H1 (cell line): ENCODE data around the gene CXCR5.

Experiments used
- ATF3 ChIP-seq: IDR thresholded peaks from 2 replicates; pipeline ENCODE4 v1.6.1; 2011; ENCODE audit warnings: low read depth, mild to moderate bottlenecking, low read length; ENCODE audit not compliant: insufficient read depth
- CTCF ChIP-seq, 3 experiments: IDR thresholded peaks; 1 replicate in 2 of 3; 2 replicates in 1 of 3; pipeline versions ENCODE4 v1.5.1 to v1.6.1; 2011; ENCODE audit warnings: low read length in 3 of 3, mild to moderate bottlenecking in 3 of 3, inconsistent platforms in 2 of 3, low read depth in 1 of 3, moderate library complexity in 1 of 3; ENCODE audit not compliant: insufficient read depth in 1 of 3; ENCODE audit errors: control extremely low read depth in 1 of 3
- EZH2 ChIP-seq: fragments of 200-600 bp; sonication (generic); IDR thresholded peaks from 2 replicates; pipeline ENCODE4 v1.7.1; 2012; ENCODE audit warnings: low read depth, mild to moderate bottlenecking, moderate library complexity, low read length, inconsistent platforms; ENCODE audit not compliant: severe bottlenecking
- HDAC2 ChIP-seq, 2 experiments: fragments of 300-600 bp in 1 of 2; sonication (generic) in 1 of 2; IDR thresholded peaks; 2 replicates each; pipeline ENCODE4 v1.6.1; 2011 to 2012; ENCODE audit warnings: low read depth in 2 of 2, low read length in 2 of 2, mild to moderate bottlenecking in 2 of 2, moderate library complexity in 2 of 2, borderline replicate concordance in 1 of 2, inconsistent platforms in 1 of 2
- MAX ChIP-seq: IDR thresholded peaks from 2 replicates; pipeline ENCODE4 v1.6.1; 2012; ENCODE audit warnings: inconsistent platforms
- PHF8 ChIP-seq: fragments of 200-600 bp; sonication (generic); conservative IDR thresholded peaks from 2 replicates; pipeline ENCODE4 v1.7.1; 2012; ENCODE audit warnings: low read depth, mild to moderate bottlenecking, inconsistent platforms, low read length, moderate library complexity
- POLR2AphosphoS5 ChIP-seq: IDR thresholded peaks from 2 replicates; pipeline ENCODE4 v1.6.1; 2011; ENCODE audit warnings: low read depth, low read length
- RAD21 ChIP-seq, 2 experiments: IDR thresholded peaks in 1 of 2; conservative IDR thresholded peaks in 1 of 2; 2 replicates each; pipeline ENCODE4 v1.6.1; 2011; ENCODE audit warnings: low read depth in 2 of 2, low read length in 2 of 2, improper control_type of control experiment in 1 of 2, inconsistent platforms in 1 of 2, mild to moderate bottlenecking in 1 of 2, moderate library complexity in 1 of 2
- RXRA ChIP-seq: IDR thresholded peaks from 2 replicates; pipeline ENCODE4 v1.6.1; 2011; ENCODE audit warnings: low read depth, mild to moderate bottlenecking, low read length, moderate library complexity; ENCODE audit not compliant: insufficient read depth
- SIX5 ChIP-seq: IDR thresholded peaks from 2 replicates; pipeline ENCODE4 v1.6.1; 2011; ENCODE audit warnings: mild to moderate bottlenecking, low read depth, low read length
- TAF1 ChIP-seq: IDR thresholded peaks from 2 replicates; pipeline ENCODE4 v1.6.1; 2011; ENCODE audit warnings: mild to moderate bottlenecking, low read depth, low read length
- YY1 ChIP-seq: IDR thresholded peaks from 2 replicates; pipeline ENCODE4 v1.6.1; 2011; ENCODE audit warnings: low read depth, mild to moderate bottlenecking, low read length

- no peak for TF ChIP-seq MAX
- no peak for TF ChIP-seq CTCF (IDR thresholded peaks at IDR 0.05; ENCODE audit: control extremely low read depth in 1 of 3, insufficient read depth in 1 of 3, low read depth in 1 of 3, low read length in 3 of 3)
- TF ChIP-seq ATF3 = no peak
- no peak for TF ChIP-seq EZH2
- no peak for TF ChIP-seq RAD21 (IDR thresholded peaks at IDR 0.05 in 1 of 2, conservative IDR thresholded peaks at IDR 0.05 in 1 of 2; ENCODE audit: low read depth in 2 of 2, low read length in 2 of 2)
- no peak for TF ChIP-seq RXRA
- TF ChIP-seq TAF1 = no peak
- TF ChIP-seq PHF8 = no peak
- TF ChIP-seq SIX5 = no peak
- TF ChIP-seq POLR2AphosphoS5 = no peak
- no peak for TF ChIP-seq HDAC2 (IDR thresholded peaks at IDR 0.05; ENCODE audit: borderline replicate concordance in 1 of 2, low read depth in 2 of 2, low read length in 2 of 2)
- TF ChIP-seq YY1 = no peak
Observed at GRCh38 chr11:118927554-118928100, 43.9 kb downstream of the CXCR5 start.
